ENCODE measurements around the gene TCFL5. TPM values are rescaled to one million over a fixed set of nuclear protein-coding genes. Genes with fewer than 3 reads are reported as not detected.

Gene TCFL5
- total RNA-seq, 1 donor from 2014 or later: 11.0 TPM

- Histone ChIP-seq H3K36me3 (ENCODE audit: insufficient read depth, low read length) (no peaks in the 10 kb centered on the region), H3K4me1 (ENCODE audit: insufficient read depth, low read length) (peaks cover under 1% of the 10 kb centered on the region), H3K27me3 (ENCODE audit: insufficient read depth, low read length) (no peaks in the 10 kb centered on the region), H3K27ac (ENCODE audit: low read depth, low read length) (no peak overlapping the region), H3K9me3 (ENCODE audit: insufficient read depth, low read depth, low read length) (no peaks in the 10 kb centered on the region), H2AFZ (ENCODE audit: low read depth, low read length) (no peak overlapping the region), H3K9ac (ENCODE audit: low read length) (no peak overlapping the region), H3K4me2 (ENCODE audit: low read length) (no peak overlapping the region), H4K20me1 (ENCODE audit: insufficient read depth, low read length) (peaks cover 12% of the 10 kb centered on the region), H3K79me2 (ENCODE audit: insufficient read depth, low read length) (no peaks in the 10 kb centered on the region), H3K4me3 (ENCODE audit: insufficient read depth, low read depth, low read length) (no peak overlapping the region)
- no peak overlapping the region for H3K4me3 Mint-ChIP-seq (ENCODE audit: unreplicated experiment)
- H3K27ac Mint-ChIP-seq (ENCODE audit: unreplicated experiment): no peak overlapping the region
- H3K27me3 Mint-ChIP-seq (ENCODE audit: low read depth, unreplicated experiment): no peaks in the 10 kb centered on the region
- TF ChIP-seq EZH2 (IDR thresholded peaks at IDR 0.05; ENCODE audit: insufficient read depth, low read length): no peak
- no peak for TF ChIP-seq CTCF (IDR thresholded peaks at IDR 0.05; ENCODE audit: insufficient read depth, low read depth, low read length)
- H3K4me1 Mint-ChIP-seq (ENCODE audit: low read depth, unreplicated experiment): peaks cover under 1% of the 10 kb centered on the region
- FAIRE-seq (no peak), DNase-seq (ENCODE audit: low read depth) (no peak)
- peaks cover 8% of the 10 kb centered on the region for H3K36me3 Mint-ChIP-seq (ENCODE audit: low read depth, unreplicated experiment)
- H3K9me3 Mint-ChIP-seq (ENCODE audit: unreplicated experiment): no peaks in the 10 kb centered on the region
Observed at GRCh38 chr20:62880935-62881661, 19.5 kb upstream of the TCFL5 start.

- no peaks in the 10 kb centered on the region for H3K36me3 ChIP-seq (ENCODE audit: insufficient read depth, low read length)
- DNase-seq (ENCODE audit: low read depth) (no peak), FAIRE-seq (no peak)
- no peak overlapping the region for H3K4me3 ChIP-seq (ENCODE audit: insufficient read depth, low read depth, low read length)
- H3K27ac Mint-ChIP-seq (ENCODE audit: unreplicated experiment): no peak overlapping the region
- no peak overlapping the region for H3K27ac ChIP-seq (ENCODE audit: low read depth, low read length)
- H3K4me3 Mint-ChIP-seq (ENCODE audit: unreplicated experiment): no peak overlapping the region
- H3K9me3 ChIP-seq (ENCODE audit: insufficient read depth, low read depth, low read length): no peaks in the 10 kb centered on the region
- no peaks in the 10 kb centered on the region for H3K9me3 Mint-ChIP-seq (ENCODE audit: unreplicated experiment)
- TF ChIP-seq EZH2 (IDR thresholded peaks at IDR 0.05; ENCODE audit: insufficient read depth, low read length): no peak
- TF ChIP-seq CTCF (IDR thresholded peaks at IDR 0.05; ENCODE audit: insufficient read depth, low read depth, low read length): no peak
- H3K4me1 Mint-ChIP-seq (ENCODE audit: low read depth, unreplicated experiment): peaks cover 6% of the 10 kb centered on the region
- peaks cover 5% of the 10 kb centered on the region for H3K36me3 Mint-ChIP-seq (ENCODE audit: low read depth, unreplicated experiment)
- H3K79me2 ChIP-seq (ENCODE audit: insufficient read depth, low read length): no peaks in the 10 kb centered on the region
- H2AFZ ChIP-seq (ENCODE audit: low read depth, low read length): no peak overlapping the region
- no peaks in the 10 kb centered on the region for H3K27me3 Mint-ChIP-seq (ENCODE audit: low read depth, unreplicated experiment)
- no peak overlapping the region for H3K9ac ChIP-seq (ENCODE audit: low read length)
- H4K20me1 ChIP-seq (ENCODE audit: insufficient read depth, low read length): peaks cover 7% of the 10 kb centered on the region
- H3K4me1 ChIP-seq (ENCODE audit: insufficient read depth, low read length): peaks cover 7% of the 10 kb centered on the region
- H3K27me3 ChIP-seq (ENCODE audit: insufficient read depth, low read length): no peaks in the 10 kb centered on the region
- no peak overlapping the region for H3K4me2 ChIP-seq (ENCODE audit: low read length)
Observed at GRCh38 chr20:62880147-62880934, 18.7 kb upstream of the TCFL5 start.
